ENCODE measurements around the gene GPX3. TPM values are rescaled to one million over a fixed set of nuclear protein-coding genes. Genes with fewer than 3 reads are reported as not detected.

GPX3 gene
- total and polyA plus RNA-seq, 2 of the 13 experiments (the other 11 are each of a cell fraction or from before 2014, with no cell fraction given), result 33.8 to 1,892 TPM

DNA sequence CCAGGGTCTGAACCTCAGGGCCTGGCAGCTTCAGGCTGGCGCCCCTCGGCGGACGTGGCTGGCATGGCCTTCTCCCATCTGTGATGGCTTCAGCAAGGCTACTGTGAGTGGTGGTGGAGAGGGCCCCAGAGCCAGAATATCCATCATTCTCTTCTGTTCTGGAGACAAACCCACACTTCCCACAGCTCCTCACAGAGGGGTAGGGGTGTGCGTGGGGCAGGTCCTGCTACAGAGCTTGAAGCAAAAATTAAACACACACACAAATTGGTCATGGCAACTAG, 9.6 kb downstream of the GPX3 start:
- TSS peak; percentile 76 for BruUV-seq (replicated peaks)
- Histone ChIP-seq H3K27ac (ENCODE audit: extremely low read length, insufficient read depth, low read length) (no peak overlapping the region), H3K9me3 (ENCODE audit: low read length) (no peaks in the 10 kb centered on the region), H3K36me3 (replicated peaks in 1 of 2; ENCODE audit: control insufficient read depth in 1 of 2, insufficient read depth in 2 of 2, low read length in 2 of 2) (peaks cover 48 to 84% of the 10 kb centered on the region in 2 experiments), H3K4me3 (replicated peaks in 1 of 3; ENCODE audit: insufficient read depth in 1 of 3, low read depth in 2 of 3, low read length in 3 of 3) (no peak overlapping the region), H4K20me1 (ENCODE audit: insufficient read depth, low read length) (peaks cover 19% of the 10 kb centered on the region; the same call in 1 of the 2 replicates), H2AFZ (ENCODE audit: low read length) (no peak overlapping the region), H3K4me2 (ENCODE audit: low read depth, low read length) (no peak overlapping the region), H3K9ac (ENCODE audit: insufficient read depth, low read depth, low read length) (no peak overlapping the region), H3K27me3 (ENCODE audit: control insufficient read depth in 1 of 2, insufficient read depth in 2 of 2, low read length in 2 of 2) (no peaks in the 10 kb centered on the region), H3K4me1 (ENCODE audit: insufficient read depth, low read length) (peaks cover 4% of the 10 kb centered on the region), H3K79me2 (ENCODE audit: insufficient read depth, low read length) (no peaks in the 10 kb centered on the region)
- no peak for DNase-seq (ENCODE audit: low spot score)
- POLR2A ChIA-PET, result no interaction called here
- intact Hi-C loops (cut with micrococcal nuclease; ENCODE audit: unreplicated experiment) (no loop called here), in situ Hi-C loops (cut with HindIII; ENCODE audit: extremely low pct_ligation_motif_present, low pct_unique_long_range_greater_than_20kb) (no loop called here)
- FAIRE-seq, result no peak
- CTCF ChIA-PET (ENCODE audit: low intra/inter-chr PET ratio, low total read pairs), result no interaction called here
- peak; percentile 17; the same call in 2 of the 3 replicates for ATAC-seq
- WGBS (ENCODE audit: low lambda C conversion rate), result 93% methylated on average over 3 of the region's 5 CpGs
- TF ChIP-seq POLR2A (IDR thresholded peaks at IDR 0.05; ENCODE audit: insufficient read depth in 1 of 2, low read depth in 2 of 2, low read length in 2 of 2) (peak in 1 of 2 experiments; percentile 14; a peak in 1 of 4 replicates), ZC3H13 (CRISPR knock-in tag; IDR thresholded peaks at IDR 0.05) (peak; percentile 36; the same call in 1 of the 2 replicates), SYNCRIP (IDR thresholded peaks at IDR 0.05; ENCODE audit: insufficient read depth, low read depth, low read length) (no peak), CEBPB (IDR thresholded peaks at IDR 0.05; ENCODE audit: borderline replicate concordance, low read depth, low read length) (no peak), FOXC1 (CRISPR knock-in tag; IDR thresholded peaks at IDR 0.05; ENCODE audit: borderline replicate concordance) (no peak), STAT5B (CRISPR knock-in tag; IDR thresholded peaks at IDR 0.05) (no peak), ARID2 (CRISPR knock-in tag; IDR thresholded peaks at IDR 0.05; ENCODE audit: borderline replicate concordance) (no peak)
- TF ChIP-seq, protein P1, sequence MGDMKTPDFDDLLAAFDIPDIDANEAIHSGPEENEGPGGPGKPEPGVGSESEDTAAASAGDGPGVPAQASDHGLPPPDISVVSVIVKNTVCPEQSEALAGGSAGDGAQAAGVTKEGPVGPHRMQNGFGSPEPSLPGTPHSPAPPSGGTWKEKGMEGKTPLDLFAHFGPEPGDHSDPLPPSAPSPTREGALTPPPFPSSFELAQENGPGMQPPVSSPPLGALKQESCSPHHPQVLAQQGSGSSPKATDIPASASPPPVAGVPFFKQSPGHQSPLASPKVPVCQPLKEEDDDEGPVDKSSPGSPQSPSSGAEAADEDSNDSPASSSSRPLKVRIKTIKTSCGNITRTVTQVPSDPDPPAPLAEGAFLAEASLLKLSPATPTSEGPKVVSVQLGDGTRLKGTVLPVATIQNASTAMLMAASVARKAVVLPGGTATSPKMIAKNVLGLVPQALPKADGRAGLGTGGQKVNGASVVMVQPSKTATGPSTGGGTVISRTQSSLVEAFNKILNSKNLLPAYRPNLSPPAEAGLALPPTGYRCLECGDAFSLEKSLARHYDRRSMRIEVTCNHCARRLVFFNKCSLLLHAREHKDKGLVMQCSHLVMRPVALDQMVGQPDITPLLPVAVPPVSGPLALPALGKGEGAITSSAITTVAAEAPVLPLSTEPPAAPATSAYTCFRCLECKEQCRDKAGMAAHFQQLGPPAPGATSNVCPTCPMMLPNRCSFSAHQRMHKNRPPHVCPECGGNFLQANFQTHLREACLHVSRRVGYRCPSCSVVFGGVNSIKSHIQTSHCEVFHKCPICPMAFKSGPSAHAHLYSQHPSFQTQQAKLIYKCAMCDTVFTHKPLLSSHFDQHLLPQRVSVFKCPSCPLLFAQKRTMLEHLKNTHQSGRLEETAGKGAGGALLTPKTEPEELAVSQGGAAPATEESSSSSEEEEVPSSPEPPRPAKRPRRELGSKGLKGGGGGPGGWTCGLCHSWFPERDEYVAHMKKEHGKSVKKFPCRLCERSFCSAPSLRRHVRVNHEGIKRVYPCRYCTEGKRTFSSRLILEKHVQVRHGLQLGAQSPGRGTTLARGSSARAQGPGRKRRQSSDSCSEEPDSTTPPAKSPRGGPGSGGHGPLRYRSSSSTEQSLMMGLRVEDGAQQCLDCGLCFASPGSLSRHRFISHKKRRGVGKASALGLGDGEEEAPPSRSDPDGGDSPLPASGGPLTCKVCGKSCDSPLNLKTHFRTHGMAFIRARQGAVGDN (CRISPR knock-in tag; IDR thresholded peaks at IDR 0.05), result peak; percentile 40
- TF ChIP-seq, protein P2, sequence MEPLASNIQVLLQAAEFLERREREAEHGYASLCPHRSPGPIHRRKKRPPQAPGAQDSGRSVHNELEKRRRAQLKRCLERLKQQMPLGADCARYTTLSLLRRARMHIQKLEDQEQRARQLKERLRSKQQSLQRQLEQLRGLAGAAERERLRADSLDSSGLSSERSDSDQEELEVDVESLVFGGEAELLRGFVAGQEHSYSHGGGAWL (CRISPR knock-in tag; IDR thresholded peaks at IDR 0.05), result no peak
